ENCODE data around the gene NTN1.

DNA sequence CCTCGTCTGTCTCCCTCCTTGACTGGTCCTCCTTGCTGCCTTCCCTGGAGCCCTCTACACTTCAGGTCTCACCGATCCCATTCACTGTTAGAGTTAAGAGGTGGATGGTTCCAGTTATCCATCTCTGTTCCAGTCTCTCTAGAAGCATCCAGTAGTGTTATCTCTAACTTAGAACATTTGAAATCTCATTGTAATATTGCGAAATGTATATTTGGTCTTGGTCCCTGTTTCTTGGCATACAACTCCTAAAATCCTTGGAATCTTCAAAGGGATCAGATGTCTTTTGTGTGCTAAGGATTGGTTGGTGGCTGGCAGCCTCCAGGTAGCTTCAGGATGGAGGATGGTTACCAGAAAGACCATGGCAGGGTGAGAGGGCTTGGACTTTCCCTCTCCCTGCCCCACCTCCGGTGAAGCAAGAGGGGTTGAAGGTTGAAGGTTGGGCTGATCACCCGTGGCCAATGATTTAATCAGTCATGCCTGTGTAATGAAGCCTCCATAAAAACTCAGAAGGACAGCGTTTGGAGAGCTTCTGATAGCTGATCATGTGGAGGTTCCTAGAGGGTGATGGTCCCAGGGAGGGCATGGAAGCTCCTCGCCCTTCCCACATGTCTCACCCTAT lies 59.1 kb downstream of the NTN1 start:
- no peak for TF ChIP-seq KLF13 (CRISPR knock-in tag; IDR thresholded peaks at IDR 0.05)
- TF ChIP-seq ZHX2 (IDR thresholded peaks at IDR 0.05; ENCODE audit: low read depth), result no peak
- TF ChIP-seq ZHX2 (CRISPR knock-in tag; IDR thresholded peaks at IDR 0.05; ENCODE audit: borderline replicate concordance), result no peak
- no peak for TF ChIP-seq ZFP1 (CRISPR knock-in tag; IDR thresholded peaks at IDR 0.05)
- TF ChIP-seq CTCF (CRISPR knock-in tag; IDR thresholded peaks at IDR 0.05), result no peak
- TF ChIP-seq, protein P1, sequence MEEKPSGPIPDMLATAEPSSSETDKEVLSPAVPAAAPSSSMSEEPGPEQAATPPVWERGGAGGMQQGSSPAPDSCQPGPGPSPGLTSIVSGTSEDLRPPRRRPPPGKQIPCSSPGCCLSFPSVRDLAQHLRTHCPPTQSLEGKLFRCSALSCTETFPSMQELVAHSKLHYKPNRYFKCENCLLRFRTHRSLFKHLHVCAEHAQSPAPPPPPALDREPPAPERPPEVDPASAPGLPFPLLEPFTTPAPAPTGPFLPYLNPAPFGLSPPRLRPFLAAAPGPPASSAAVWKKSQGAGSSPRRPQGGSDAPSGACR (CRISPR knock-in tag; IDR thresholded peaks at IDR 0.05), result no peak
- no peak for TF ChIP-seq ZSCAN22 (CRISPR knock-in tag; IDR thresholded peaks at IDR 0.05)
- TF ChIP-seq ESRRA (CRISPR knock-in tag; IDR thresholded peaks at IDR 0.05; ENCODE audit: low read depth), result no peak

All from HepG2 (cell line).